ENCODE measurements around the gene EDN1. TPM values are rescaled to one million over a fixed set of nuclear protein-coding genes. Genes with fewer than 3 reads are reported as not detected.
"Not testable (repeated sequence)": the region's sequence is repeated elsewhere in the genome, so short reads cannot be mapped to it uniquely, and the experiment has no call there.

EDN1 gene
- total RNA-seq, 2 experiments from 2014 or later, result 0.14 TPM; not detected in 1

DNA sequence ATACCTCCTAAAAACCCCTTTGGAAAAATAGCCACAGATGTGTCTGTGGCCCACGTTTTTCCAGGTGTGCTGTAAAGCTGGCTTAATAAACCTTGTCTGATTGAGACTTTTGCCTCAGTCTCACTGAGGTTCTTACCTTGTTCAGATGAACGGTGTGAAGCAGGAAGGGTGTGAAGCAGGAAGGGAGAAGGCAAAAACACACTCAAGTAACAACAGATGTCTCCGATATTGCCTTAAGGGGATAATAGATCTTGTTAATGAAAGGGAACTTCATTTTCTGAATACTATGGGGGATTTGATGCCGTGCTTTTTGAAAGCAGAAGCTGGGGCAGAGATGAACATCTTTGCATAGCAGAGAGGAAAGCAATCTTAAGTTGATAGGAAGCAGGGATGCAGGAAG, 37.8 kb downstream of the EDN1 start:
- POLR2A ChIA-PET, result no interaction called here
- TF ChIP-seq, protein P1, sequence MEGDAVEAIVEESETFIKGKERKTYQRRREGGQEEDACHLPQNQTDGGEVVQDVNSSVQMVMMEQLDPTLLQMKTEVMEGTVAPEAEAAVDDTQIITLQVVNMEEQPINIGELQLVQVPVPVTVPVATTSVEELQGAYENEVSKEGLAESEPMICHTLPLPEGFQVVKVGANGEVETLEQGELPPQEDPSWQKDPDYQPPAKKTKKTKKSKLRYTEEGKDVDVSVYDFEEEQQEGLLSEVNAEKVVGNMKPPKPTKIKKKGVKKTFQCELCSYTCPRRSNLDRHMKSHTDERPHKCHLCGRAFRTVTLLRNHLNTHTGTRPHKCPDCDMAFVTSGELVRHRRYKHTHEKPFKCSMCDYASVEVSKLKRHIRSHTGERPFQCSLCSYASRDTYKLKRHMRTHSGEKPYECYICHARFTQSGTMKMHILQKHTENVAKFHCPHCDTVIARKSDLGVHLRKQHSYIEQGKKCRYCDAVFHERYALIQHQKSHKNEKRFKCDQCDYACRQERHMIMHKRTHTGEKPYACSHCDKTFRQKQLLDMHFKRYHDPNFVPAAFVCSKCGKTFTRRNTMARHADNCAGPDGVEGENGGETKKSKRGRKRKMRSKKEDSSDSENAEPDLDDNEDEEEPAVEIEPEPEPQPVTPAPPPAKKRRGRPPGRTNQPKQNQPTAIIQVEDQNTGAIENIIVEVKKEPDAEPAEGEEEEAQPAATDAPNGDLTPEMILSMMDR (IDR thresholded peaks at IDR 0.05), result no peak
- no peaks in the 10 kb centered on the region for H3K9me3 Mint-ChIP-seq
- peaks cover 1% of the 10 kb centered on the region for H3K27me3 Mint-ChIP-seq
- ATAC-seq (no peak), DNase-seq (no peak)
- no peaks in the 10 kb centered on the region for H3K36me3 Mint-ChIP-seq (ENCODE audit: low read depth)
- CTCF ChIA-PET, result no interaction called here
- H3K27ac Mint-ChIP-seq, result no peak overlapping the region
- intact Hi-C loops (cut with micrococcal nuclease), result no loop called here
- no peaks in the 10 kb centered on the region for H3K4me1 Mint-ChIP-seq (ENCODE audit: low read depth)
- no peak overlapping the region for H3K4me3 Mint-ChIP-seq

DNA sequence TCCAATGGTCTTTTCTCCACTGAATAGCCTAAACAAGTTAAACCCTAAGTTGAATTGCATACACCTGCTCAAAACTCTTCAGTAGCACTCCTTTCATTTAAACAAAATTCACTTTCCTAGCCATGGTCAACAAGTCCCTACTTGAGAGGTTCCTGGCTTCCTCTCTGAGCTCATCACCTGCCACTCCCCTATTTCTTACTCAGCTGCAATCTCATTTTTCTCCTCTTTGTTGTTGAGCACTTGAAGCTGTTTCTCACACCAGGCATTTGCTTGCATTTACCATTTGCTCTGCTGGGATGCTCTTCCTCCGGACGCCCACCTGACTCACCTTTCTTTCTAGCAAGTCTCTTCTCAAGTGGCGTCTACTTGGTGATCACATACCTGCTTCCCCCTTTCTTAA, 38.5 kb downstream of the EDN1 start:
- Mint-ChIP-seq H3K27ac (no peak overlapping the region), H3K9me3 (no peaks in the 10 kb centered on the region), H3K36me3 (ENCODE audit: low read depth) (no peaks in the 10 kb centered on the region), H3K4me1 (ENCODE audit: low read depth) (no peaks in the 10 kb centered on the region), H3K4me3 (no peak overlapping the region), H3K27me3 (peaks cover 1% of the 10 kb centered on the region)
- intact Hi-C loops (cut with micrococcal nuclease), result no loop called here
- TF ChIP-seq, protein P1 (IDR thresholded peaks at IDR 0.05), result no peak
- ChIA-PET POLR2A (no interaction called here), CTCF (no interaction called here)
- no peak for DNase-seq
- no peak for ATAC-seq

DNA sequence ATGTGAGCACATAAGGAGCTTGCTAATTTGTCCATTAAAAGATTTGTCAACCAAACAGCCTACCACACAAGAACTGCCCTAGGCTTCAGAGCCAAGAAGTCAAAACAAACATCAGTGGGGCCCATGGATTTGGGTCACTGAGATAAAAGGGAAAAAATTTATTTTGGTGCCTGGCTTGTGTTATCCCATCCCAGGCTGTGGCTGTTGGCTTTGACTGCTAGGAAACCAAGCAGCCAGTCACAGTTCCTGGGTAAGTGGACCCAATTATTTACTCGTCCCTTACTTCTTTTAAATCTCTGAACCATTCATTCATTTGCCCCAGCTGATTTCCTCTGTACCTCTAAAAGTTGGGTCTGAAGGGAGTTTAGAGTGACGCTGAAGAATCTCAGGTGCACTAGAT, 41.3 kb downstream of the EDN1 start:
- DNase-seq (no peak), ATAC-seq (no peak)
- no peak overlapping the region for H3K27ac Mint-ChIP-seq
- no peak overlapping the region for H3K4me3 Mint-ChIP-seq
- no peaks in the 10 kb centered on the region for H3K27me3 Mint-ChIP-seq
- H3K9me3 Mint-ChIP-seq, result no peaks in the 10 kb centered on the region
- intact Hi-C loops (cut with micrococcal nuclease), result no loop called here
- H3K36me3 Mint-ChIP-seq (ENCODE audit: low read depth), result no peaks in the 10 kb centered on the region
- TF ChIP-seq, protein P1 (IDR thresholded peaks at IDR 0.05), result no peak
- ChIA-PET POLR2A (interaction anchor here (1.1 kb wide), 1 partner anchor 64 kb away, joined by 3 read pairs; no protein-coding TSS in a partner anchor), CTCF (interaction anchor here (1.2 to 1.7 kb wide), 2 partner anchors 15 to 41 kb away, joined by 3 to 5 read pairs; partner anchors contain the start of gene EDN1)
- no peaks in the 10 kb centered on the region for H3K4me1 Mint-ChIP-seq (ENCODE audit: low read depth)

DNA sequence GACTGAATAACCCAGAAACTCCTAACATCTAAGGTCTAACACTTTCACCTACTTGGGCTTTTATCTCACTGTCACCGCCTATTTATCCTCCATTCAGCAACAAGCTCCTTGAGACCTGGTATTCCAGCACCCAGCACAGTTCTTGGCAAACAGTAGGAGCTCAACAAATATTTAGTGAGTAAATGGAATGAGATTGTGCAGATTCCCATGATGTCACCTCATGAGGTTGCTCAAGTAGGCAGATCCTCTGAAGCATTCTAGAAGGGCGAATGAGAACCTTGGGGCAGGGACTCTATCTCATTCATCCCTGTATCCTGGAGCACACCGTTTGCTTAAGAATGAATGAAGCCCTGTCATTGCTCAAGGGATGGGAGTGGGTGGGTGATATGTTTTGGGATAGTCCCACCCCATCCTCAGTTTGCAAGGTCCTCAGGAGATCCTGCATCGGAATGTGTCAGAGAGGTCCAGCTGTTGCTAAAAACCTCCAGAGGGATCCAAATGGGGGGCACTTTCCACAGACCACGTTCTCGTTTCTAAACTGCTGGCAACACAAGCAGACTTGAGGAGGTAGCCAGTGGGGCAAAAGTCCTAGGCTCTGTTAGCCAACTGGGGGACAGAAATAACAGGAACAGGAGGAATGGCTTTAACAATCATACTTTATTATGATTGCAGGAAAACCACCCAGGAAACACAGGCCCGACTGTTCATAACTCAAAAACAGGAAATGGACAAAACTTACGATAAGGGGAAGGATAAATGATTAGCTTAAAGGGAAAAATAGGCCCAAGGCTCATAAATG, 42.0 kb downstream of the EDN1 start:
- ATAC-seq (no peak), DNase-seq (no peak)
- intact Hi-C loops (cut with micrococcal nuclease), result no loop called here
- Mint-ChIP-seq H3K36me3 (ENCODE audit: low read depth) (no peaks in the 10 kb centered on the region), H3K4me1 (ENCODE audit: low read depth) (no peaks in the 10 kb centered on the region), H3K27ac (no peak overlapping the region), H3K9me3 (no peaks in the 10 kb centered on the region), H3K27me3 (no peaks in the 10 kb centered on the region), H3K4me3 (no peak overlapping the region)
- TF ChIP-seq, protein P1 (IDR thresholded peaks at IDR 0.05), result no peak
- ChIA-PET CTCF (interaction anchor here (1.7 kb wide), 1 partner anchor 42 kb away, joined by 5 read pairs; the partner anchor contains the start of gene EDN1), POLR2A (interaction anchor here (0.5 to 1.1 kb wide), 2 partner anchors 45 to 63 kb away, joined by 3 read pairs; no protein-coding TSS in a partner anchor)

DNA sequence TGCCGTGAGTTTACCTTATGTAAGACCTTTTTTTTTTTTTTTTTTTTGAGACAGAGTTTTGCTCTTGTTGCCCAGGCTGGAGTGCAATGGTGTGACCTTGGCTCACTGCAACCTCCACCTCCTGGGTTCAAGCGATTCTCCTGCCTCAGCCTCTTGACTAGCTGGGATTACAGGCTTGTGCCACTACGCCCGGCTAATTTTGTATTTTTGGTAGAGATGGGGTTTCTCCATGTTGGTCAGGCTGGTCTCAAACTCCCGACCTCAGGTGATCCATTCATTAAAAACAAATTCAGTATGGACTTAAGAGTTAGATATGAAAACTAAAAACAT, 42.6 kb downstream of the EDN1 start:
- POLR2A ChIA-PET; H3K27me3 Mint-ChIP-seq; H3K4me3 Mint-ChIP-seq; H3K36me3 Mint-ChIP-seq (ENCODE audit: low read depth); CTCF ChIA-PET; intact Hi-C loops (cut with micrococcal nuclease); H3K4me1 Mint-ChIP-seq (ENCODE audit: low read depth); DNase-seq; H3K27ac Mint-ChIP-seq; H3K9me3 Mint-ChIP-seq; ATAC-seq: not testable (repeated sequence)
